Measurements from ENCODE around the gene ZNF418. TPM values are rescaled to one million over a fixed set of nuclear protein-coding genes. Genes with fewer than 3 reads are reported as not detected.
A peak's percentile ranks its signal among the peaks of the same experiment; 100 is the strongest.
"Not testable (repeated sequence)": the region's sequence is repeated elsewhere in the genome, so short reads cannot be mapped to it uniquely, and the experiment has no call there.

The ZNF418 gene
- total and polyA plus RNA-seq, 2 of the 13 experiments (the other 11 are each of a cell fraction or from before 2014, with no cell fraction given) = 0.07 to 0.27 TPM

- peak; percentile 61; the same call in 1 of the 2 replicates for TF ChIP-seq IKZF5 (CRISPR knock-in tag; IDR thresholded peaks at IDR 0.05)
- 0 out of 2 replicates have a peak, but pooled peaks have one; percentile 42 for TF ChIP-seq GLI4 (CRISPR knock-in tag; IDR thresholded peaks at IDR 0.05; ENCODE audit: borderline replicate concordance)
- peak; percentile 46; the same call in 1 of the 2 replicates for TF ChIP-seq AHDC1 (CRISPR knock-in tag; IDR thresholded peaks at IDR 0.05; ENCODE audit: borderline replicate concordance)
- not testable (repeated sequence) for TF ChIP-seq ZBTB40 (IDR thresholded peaks at IDR 0.05)
- peak; percentile 65; the same call in 1 of the 2 replicates for TF ChIP-seq ZBTB40 (CRISPR knock-in tag; IDR thresholded peaks at IDR 0.05)
- peak; percentile 86 for TF ChIP-seq ZNF574 (CRISPR knock-in tag; IDR thresholded peaks at IDR 0.05)
Observed at GRCh38 chr19:57916168-57916995, 18.8 kb downstream of the ZNF418 start, which contains the start of gene ZNF417 (continued).

Measured in HepG2 (cell line).